GM19328 (cell line): ENCODE results near the gene DNM3.

Source experiments
- ATAC-seq: cut with Tn5 transposase; IDR thresholded peaks from one replicate; pipeline ENCODE4 v1.9.1; 2021; ENCODE audit warnings: mild to moderate bottlenecking, moderate library complexity; ENCODE audit not compliant: unreplicated experiment

The DNM3 gene

GRCh38 chr1:172162236-172162635 is 320.9 kb downstream of the DNM3 start:
- ATAC-seq: no peak

DNA sequence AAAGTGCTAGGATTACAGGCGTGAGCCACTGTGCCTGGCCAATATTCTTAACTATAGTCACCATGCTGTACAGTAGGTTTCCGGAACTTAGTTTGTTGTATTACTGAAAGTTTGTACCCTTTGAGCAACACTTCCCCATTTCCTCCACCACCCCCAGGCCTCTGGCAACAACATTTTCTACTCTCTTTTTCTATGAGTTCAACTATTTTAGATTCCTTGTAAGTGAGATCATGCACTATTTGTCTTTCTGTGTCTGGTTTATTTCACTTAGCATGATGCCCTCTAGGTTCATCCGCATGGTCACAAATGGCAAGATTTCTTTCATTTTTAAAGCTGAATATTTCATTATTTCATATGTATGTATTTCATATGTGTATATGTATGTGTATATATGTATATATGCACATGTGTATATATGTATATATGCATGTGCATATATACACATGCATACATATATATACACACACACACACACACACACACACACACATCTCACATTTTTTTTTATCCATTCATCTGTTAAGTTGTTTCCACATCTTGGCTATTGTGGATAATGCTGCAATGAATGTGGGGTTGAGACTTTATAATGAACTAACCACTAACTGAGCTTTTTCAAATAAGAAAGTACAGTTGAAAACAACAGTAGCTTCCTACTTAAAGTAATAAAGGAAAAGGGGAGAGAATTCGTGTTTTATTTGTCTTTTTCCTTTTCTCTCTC is 322.4 kb downstream of the DNM3 start:
- no peak for ATAC-seq

DNA sequence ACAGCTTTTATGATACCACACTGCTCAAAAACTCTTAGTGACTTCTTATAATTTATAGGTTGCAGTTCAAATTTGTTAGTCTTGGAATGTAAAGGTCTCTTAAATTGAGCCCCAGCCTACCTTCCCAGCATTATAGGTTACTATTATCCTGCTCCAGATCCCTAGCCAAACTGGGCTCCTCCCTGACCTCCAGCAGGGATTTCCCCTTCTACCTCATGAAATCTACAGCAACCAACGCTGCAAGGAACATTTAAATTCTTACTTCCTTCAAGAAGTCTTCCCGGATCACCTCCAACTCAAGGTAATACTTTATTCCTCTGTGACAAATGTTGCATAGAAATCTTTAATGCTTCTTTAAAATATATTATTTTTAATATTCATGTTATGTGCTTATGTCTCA is 324.1 kb downstream of the DNM3 start:
- ATAC-seq: no peak

DNA sequence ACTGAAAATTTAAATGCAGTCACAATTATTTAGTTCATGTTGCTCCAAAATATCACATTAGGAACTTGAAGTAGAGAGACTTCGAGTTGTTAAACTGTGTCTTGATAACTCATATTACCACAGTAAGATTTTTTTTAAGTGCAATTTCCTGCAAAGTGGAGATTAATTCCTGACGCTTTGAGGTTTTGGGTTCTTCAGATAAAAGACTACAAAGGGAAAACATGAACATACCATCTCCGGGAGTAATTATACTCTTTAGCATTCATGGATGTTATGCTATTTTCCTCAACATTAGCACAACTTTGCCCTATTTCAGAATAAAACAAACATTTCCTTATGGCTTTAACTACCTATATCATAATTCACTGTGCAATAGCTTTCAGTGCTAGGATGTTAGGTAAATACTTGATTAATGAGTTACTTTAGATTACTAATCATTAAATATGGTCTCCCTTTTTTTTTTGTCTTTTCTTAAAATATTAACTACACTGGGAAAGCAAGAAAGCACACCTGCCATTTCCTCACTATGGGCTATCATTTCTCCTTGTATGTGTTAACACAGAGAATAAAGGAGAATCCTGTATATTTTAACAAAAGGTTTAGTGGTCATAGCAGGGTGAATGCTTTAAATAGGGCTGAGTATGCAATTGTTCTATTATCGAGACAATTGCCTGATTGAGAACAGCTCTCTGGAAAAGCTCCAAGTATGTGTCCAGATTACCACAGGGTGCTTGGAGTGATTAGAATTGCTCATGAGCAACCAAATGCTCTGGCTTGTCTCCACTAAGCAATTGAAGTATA is 326.7 kb downstream of the DNM3 start:
- ATAC-seq: no peak

DNA sequence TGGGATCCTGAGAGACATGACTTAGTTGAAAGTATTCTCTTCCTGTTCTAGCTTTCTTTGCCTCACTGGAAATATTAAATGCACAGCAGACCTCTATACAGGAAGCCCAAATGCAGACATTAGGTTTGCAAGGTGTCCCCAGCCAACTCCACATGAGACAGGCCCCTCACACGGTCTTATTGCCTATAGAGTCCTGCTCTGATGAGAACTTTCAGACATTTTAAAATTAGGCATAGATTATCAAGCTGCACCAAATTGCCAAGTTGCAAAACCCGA is 327.2 kb downstream of the DNM3 start:
- ATAC-seq: no peak

DNA sequence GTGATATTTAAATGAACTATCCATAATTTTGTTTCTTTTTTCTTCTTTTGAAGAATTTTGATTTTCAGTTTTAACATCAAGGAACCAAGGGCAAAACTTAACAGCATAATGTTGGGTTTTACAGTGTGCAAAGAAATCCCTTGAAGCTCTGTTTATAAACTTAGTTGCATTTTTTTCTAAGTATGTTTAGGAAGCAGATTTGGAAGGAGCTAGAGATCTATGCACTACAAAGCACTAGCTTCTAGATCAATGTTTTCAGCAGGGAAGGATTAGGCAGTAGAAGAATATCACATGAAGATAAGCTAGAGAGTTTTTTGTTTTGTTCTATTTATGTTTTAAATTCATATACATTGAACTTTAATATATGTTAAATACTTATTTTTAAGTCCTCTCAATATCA is 328.5 kb downstream of the DNM3 start:
- no peak for ATAC-seq

GRCh38 chr1:172172352-172172831 is 331.1 kb downstream of the DNM3 start:
- ATAC-seq: no peak

- no peak for ATAC-seq
Observed at GRCh38 chr1:172176206-172176605, 334.9 kb downstream of the DNM3 start.

GRCh38 chr1:172177849-172178248 is 336.6 kb downstream of the DNM3 start:
- ATAC-seq: no peak

DNA sequence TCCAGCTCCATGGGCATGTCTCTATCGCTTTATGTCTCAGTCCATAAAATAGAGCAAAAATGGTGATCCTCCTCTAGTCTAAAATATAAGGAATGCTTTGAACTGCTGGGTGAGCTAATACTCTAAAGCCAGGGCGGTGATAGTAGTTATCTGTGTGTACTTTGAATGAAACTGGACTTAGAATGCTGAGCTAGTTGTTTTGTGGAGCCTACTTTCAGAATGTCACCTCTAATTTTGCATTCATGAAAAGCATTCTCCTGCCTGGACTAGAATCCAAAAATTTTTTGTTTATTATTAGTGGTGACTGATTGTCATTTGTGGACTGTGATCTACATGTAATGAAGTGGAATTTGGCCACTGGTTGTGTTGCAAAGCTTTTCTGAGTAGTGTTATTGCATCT is 337.6 kb downstream of the DNM3 start:
- no peak for ATAC-seq

GRCh38 chr1:172179918-172180317 is 338.6 kb downstream of the DNM3 start:
- no peak for ATAC-seq

DNA sequence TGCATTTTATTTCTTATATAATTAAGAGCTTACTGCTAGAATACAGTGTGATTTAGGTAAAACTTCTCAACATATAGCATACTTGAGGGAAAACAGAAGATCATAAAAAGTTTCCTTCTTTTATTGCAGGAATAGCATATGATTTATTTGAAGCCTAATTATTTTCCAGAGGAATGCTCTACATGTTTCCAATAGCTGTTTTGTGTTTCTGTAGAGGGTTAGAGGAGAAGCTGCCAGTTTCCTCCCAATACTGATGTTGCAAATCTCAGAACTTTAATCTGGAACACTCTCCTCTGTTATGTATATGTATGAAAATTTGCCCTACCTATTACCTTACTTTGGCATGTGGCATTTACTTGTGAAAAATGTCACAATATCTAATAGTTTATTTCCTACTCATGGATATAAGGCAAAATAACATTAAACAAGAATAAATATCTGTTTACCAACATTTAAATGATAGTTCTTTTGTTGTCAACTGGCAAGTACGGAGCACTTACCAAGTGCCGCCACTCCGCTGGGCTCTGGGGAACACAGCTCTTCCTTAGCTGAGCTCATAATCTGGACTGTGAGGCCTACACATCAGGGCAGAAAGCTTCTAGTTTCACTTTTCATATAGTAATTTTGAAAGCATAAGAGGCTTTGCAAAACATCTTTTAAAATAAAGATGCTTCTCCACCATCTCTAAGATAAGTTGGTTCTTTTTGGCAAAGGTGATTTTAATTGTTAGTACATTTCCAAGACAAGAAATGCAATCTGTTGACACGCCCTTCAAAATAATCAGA is 339.4 kb downstream of the DNM3 start:
- ATAC-seq: peak; percentile 41

DNA sequence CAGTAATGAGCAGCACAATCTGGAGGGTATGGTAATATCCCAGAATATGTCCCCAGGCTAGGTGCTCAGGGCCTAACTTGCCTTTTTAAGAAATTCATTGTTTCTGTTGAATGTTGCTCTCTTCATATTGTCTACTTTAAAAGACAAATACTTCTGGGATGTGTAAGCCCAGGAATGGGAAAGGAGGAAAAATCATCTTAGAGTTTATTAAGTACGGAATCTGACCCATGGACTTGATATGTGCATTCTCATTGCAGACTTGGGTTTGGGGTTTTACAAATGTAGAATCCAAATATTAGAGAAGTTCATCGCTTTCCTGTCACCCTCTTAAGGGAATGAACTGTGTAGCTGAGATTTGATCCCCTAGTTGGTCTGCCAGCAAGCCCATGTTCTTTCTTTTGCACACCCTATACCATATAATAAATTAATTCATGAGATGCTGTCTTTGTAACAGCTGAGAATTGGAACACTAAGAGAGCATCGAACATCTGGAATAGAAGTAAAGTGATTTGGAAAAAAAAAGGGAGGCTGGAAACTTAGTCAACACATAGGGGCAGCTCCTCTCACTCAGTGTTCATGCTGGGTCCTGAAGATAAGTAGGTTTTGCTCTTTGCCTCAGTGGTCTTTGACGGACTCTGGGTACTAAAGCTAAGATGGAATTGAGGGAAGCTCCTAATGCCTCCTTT is 343.4 kb downstream of the DNM3 start:
- no peak for ATAC-seq

- ATAC-seq: peak; percentile 42
Observed at GRCh38 chr1:172185211-172185610, 343.9 kb downstream of the DNM3 start.

- ATAC-seq: no peak
Observed at GRCh38 chr1:172185996-172186395, 344.7 kb downstream of the DNM3 start.

GRCh38 chr1:172201572-172201971 is 360.3 kb downstream of the DNM3 start:
- ATAC-seq: no peak

GRCh38 chr1:172203135-172203823 is 362.0 kb downstream of the DNM3 start:
- no peak for ATAC-seq

GRCh38 chr1:172203902-172204301 is 362.6 kb downstream of the DNM3 start:
- no peak for ATAC-seq

- ATAC-seq: no peak
Observed at GRCh38 chr1:172206256-172206655, 365.0 kb downstream of the DNM3 start.

- no peak for ATAC-seq
Observed at GRCh38 chr1:172208635-172209034, 367.3 kb downstream of the DNM3 start.

- no peak for ATAC-seq
Observed at GRCh38 chr1:172211221-172211620, 369.9 kb downstream of the DNM3 start.
